IMR-90 (cell line): ENCODE measurements around the gene TMC1. TPM values are rescaled to one million over a fixed set of nuclear protein-coding genes. Genes with fewer than 3 reads are reported as not detected.

Source experiments
- ATAC-seq: fragments of 200-7000 bp; cut with Tn5 transposase; 2 replicates; pipeline ENCODE4 v1.9.1; 2020; ENCODE audit warnings: low read depth, mild to moderate bottlenecking, moderate library complexity
- BruUV-seq: library from RNA; stranded (reverse); fragments of 400-500 nt; replicated peaks from 2 replicates; lab custom pipeline; 2021; lab: Mats Ljungman, UMichigan
- CTCF ChIA-PET: fragments of 300-600 bp; formaldehyde crosslinking; extraction: SDS; loops from one replicate; lab custom pipeline; 2021; ENCODE audit warnings: antibody characterized with exemption; lab: Yijun Ruan, JAX
- POLR2A ChIA-PET: fragments of 300-600 bp; sonication (Branson Sonifier 250); formaldehyde crosslinking; loops from one replicate; lab custom pipeline; 2022; ENCODE audit warnings: antibody characterized with exemption; ENCODE audit not compliant: unreplicated experiment; lab: Charles Lee
- DNase-seq: peaks from one replicate; pipeline ENCODE4 v3.0.0; 2013
- H2AFZ ChIP-seq: replicated peaks from 2 replicates; pipeline ENCODE3; 2013; ENCODE audit warnings: low read length, mild to moderate bottlenecking; ENCODE audit not compliant: poor library complexity
- H2AK5ac ChIP-seq: 2 replicates; pipeline ENCODE4 v1.6.1; 2013; ENCODE audit warnings: low read depth, low read length, inconsistent platforms
- H2AK9ac ChIP-seq: replicated peaks from 2 replicates; pipeline ENCODE3; 2013; ENCODE audit warnings: mild to moderate bottlenecking, low read depth, low read length, moderate library complexity; ENCODE audit not compliant: poor library complexity
- H2BK120ac ChIP-seq: 2 replicates; pipeline ENCODE4 v1.6.1; 2013; ENCODE audit warnings: low read depth, low read length, inconsistent platforms
- H2BK15ac ChIP-seq: 3 replicates; pipeline ENCODE4 v1.6.1; 2013; ENCODE audit warnings: low read depth, low read length, inconsistent platforms
- H2BK20ac ChIP-seq: 2 replicates; pipeline ENCODE4 v1.6.1; 2013; ENCODE audit warnings: low read depth, mild to moderate bottlenecking, inconsistent platforms, low read length, moderate library complexity
- H2BK5ac ChIP-seq: 2 replicates; pipeline ENCODE4 v1.6.1; 2013; ENCODE audit warnings: mild to moderate bottlenecking, low read depth, low read length, inconsistent platforms; ENCODE audit not compliant: poor library complexity, severe bottlenecking
- H3K14ac ChIP-seq: replicated peaks from 2 replicates; pipeline ENCODE4 v1.6.1; 2013; ENCODE audit warnings: low read depth, low read length, inconsistent platforms
- H3K18ac ChIP-seq: 2 replicates; pipeline ENCODE4 v1.6.1; 2013; ENCODE audit warnings: low read depth, low read length, control low read depth
- H3K23ac ChIP-seq: 2 replicates; pipeline ENCODE4 v1.6.1; 2013; ENCODE audit warnings: low read depth, low read length, inconsistent platforms
- H3K27ac ChIP-seq: 2 replicates; pipeline ENCODE4 v1.5.1; 2013; ENCODE audit warnings: mild to moderate bottlenecking, control low read depth, low read length; ENCODE audit not compliant: insufficient read depth
- H3K27me3 ChIP-seq: 2 replicates; pipeline ENCODE4 v1.6.1; 2013; ENCODE audit warnings: low read length; ENCODE audit not compliant: control insufficient read depth, insufficient read depth
- H3K36me3 ChIP-seq: 2 replicates; pipeline ENCODE4 v1.6.1; 2013; ENCODE audit warnings: low read length, mixed read lengths; ENCODE audit not compliant: control insufficient read depth, insufficient read depth
- H3K4ac ChIP-seq: 2 replicates; pipeline ENCODE4 v1.6.1; 2013; ENCODE audit warnings: low read depth, low read length, inconsistent platforms
- H3K4me1 ChIP-seq: 2 replicates; pipeline ENCODE4 v1.6.1; 2013; ENCODE audit warnings: low read length, mixed read lengths; ENCODE audit not compliant: control insufficient read depth, insufficient read depth
- H3K4me2 ChIP-seq: 2 replicates; pipeline ENCODE4 v1.6.1; 2013; ENCODE audit warnings: low read depth, mild to moderate bottlenecking, control low read depth, low read length, moderate library complexity
- H3K4me3 ChIP-seq: 2 replicates; pipeline ENCODE4 v1.5.1; 2013; ENCODE audit warnings: low read depth, mild to moderate bottlenecking, control low read depth, low read length, moderate library complexity; ENCODE audit not compliant: insufficient read depth
- H3K56ac ChIP-seq: 2 replicates; pipeline ENCODE4 v1.6.1; 2013; ENCODE audit warnings: low read length, inconsistent platforms; ENCODE audit not compliant: insufficient read depth; ENCODE audit errors: extremely low read depth
- H3K79me1 ChIP-seq, 2 experiments: 2 replicates each; pipeline ENCODE4 v1.6.1; 2013; ENCODE audit warnings: low read length in 2 of 2, inconsistent platforms in 1 of 2, low read depth in 1 of 2
- H3K9ac ChIP-seq: 2 replicates; pipeline ENCODE4 v1.6.1; 2013; ENCODE audit warnings: low read depth, low read length, control low read depth
- H3K9me1 ChIP-seq: 2 replicates; pipeline ENCODE4 v1.6.1; 2013; ENCODE audit warnings: low read length, inconsistent platforms; ENCODE audit not compliant: insufficient read depth
- H3K9me3 ChIP-seq: 2 replicates; pipeline ENCODE4 v1.6.1; 2013; ENCODE audit warnings: low read length; ENCODE audit not compliant: control insufficient read depth, insufficient read depth
- H4K20me1 ChIP-seq: 2 replicates; pipeline ENCODE4 v1.6.1; 2013; ENCODE audit warnings: low read length, inconsistent platforms; ENCODE audit not compliant: insufficient read depth
- H4K5ac ChIP-seq: 2 replicates; pipeline ENCODE4 v1.6.1; 2013; ENCODE audit warnings: mild to moderate bottlenecking, low read depth, low read length, control low read depth
- H4K8ac ChIP-seq, 2 experiments: 2 replicates each; pipeline ENCODE4 v1.6.1; 2013; ENCODE audit warnings: low read depth in 2 of 2, low read length in 2 of 2, control low read depth in 1 of 2, inconsistent platforms in 1 of 2
- H4K91ac ChIP-seq: 2 replicates; pipeline ENCODE4 v1.6.1; 2013; ENCODE audit warnings: low read depth, low read length, inconsistent platforms; ENCODE audit not compliant: insufficient read depth
- BHLHE40 ChIP-seq: fragments of 150-350 bp; IDR thresholded peaks from 2 replicates; pipeline ENCODE4 v1.6.1; 2016; ENCODE audit warnings: mild to moderate bottlenecking, low read depth, low read length
- CEBPB ChIP-seq: IDR thresholded peaks from 2 replicates; pipeline ENCODE4 v1.6.1; 2012; ENCODE audit warnings: low read depth, low read length, improper control_type of control experiment
- CHD1 ChIP-seq: IDR thresholded peaks from 2 replicates; pipeline ENCODE4 v1.6.1; 2012; ENCODE audit warnings: low read depth, low read length, improper control_type of control experiment
- FOS ChIP-seq: fragments of 150-350 bp; IDR thresholded peaks from 2 replicates; pipeline ENCODE4 v1.6.1; 2016; ENCODE audit warnings: low read depth, low read length
- MAFK ChIP-seq: IDR thresholded peaks from 2 replicates; pipeline ENCODE4 v1.6.1; 2012; ENCODE audit warnings: low read depth, low read length, improper control_type of control experiment
- MAZ ChIP-seq: IDR thresholded peaks from 2 replicates; pipeline ENCODE4 v1.6.1; 2012; ENCODE audit warnings: low read depth, mild to moderate bottlenecking, low read length, improper control_type of control experiment, moderate library complexity, borderline replicate concordance
- MXI1 ChIP-seq: IDR thresholded peaks from 2 replicates; pipeline ENCODE4 v1.6.1; 2012; ENCODE audit warnings: low read depth, mild to moderate bottlenecking, low read length, moderate library complexity, borderline replicate concordance
- NFE2L2 ChIP-seq: fragments of 150-350 bp; IDR thresholded peaks from 2 replicates; pipeline ENCODE4 v1.6.1; 2016; ENCODE audit warnings: low read depth, mild to moderate bottlenecking, low read length
- POLR2A ChIP-seq: IDR thresholded peaks from 2 replicates; pipeline ENCODE4 v1.6.1; 2012; ENCODE audit warnings: mild to moderate bottlenecking, low read depth, low read length
- RAD21 ChIP-seq: IDR thresholded peaks from 2 replicates; pipeline ENCODE4 v1.6.1; 2012; ENCODE audit warnings: low read length, improper control_type of control experiment
- RCOR1 ChIP-seq: IDR thresholded peaks from 2 replicates; pipeline ENCODE4 v1.6.1; 2012; ENCODE audit warnings: mild to moderate bottlenecking, low read length, improper control_type of control experiment; ENCODE audit not compliant: insufficient replicate concordance
- RFX5 ChIP-seq: IDR thresholded peaks from 2 replicates; pipeline ENCODE4 v1.8.0; 2012; ENCODE audit warnings: low read depth, mild to moderate bottlenecking, low read length, moderate library complexity
- SMC3 ChIP-seq: fragments of 150-350 bp; IDR thresholded peaks from 2 replicates; pipeline ENCODE4 v1.6.1; 2016; ENCODE audit warnings: low read depth, mild to moderate bottlenecking, antibody characterized with exemption, low read length, moderate library complexity
- WGBS, 2 experiments: methylation state at CpG; one replicate each; pipeline versions ENCODE4 v1.1.5 to v1.1.7; 2013; ENCODE audit warnings: missing lambda C conversion rate in 2 of 2; ENCODE audit not compliant: insufficient read length in 1 of 2; ENCODE audit errors: extremely low coverage in 2 of 2; 5-methylcytosine and 5-hydroxymethylcytosine counted together
- dilution Hi-C: fragments of 300-500 bp; cut with HindIII; formaldehyde crosslinking; loops from one replicate; pipeline ENCODE4 v1.14.3; 2018; ENCODE audit warnings: low sequenced_read_pairs; ENCODE audit not compliant: unreplicated experiment
- in situ Hi-C: fragments of 300-500 bp; cut with MboI; formaldehyde crosslinking; loops from 3 replicates; pipeline ENCODE4 v1.14.3; 2019; ENCODE audit warnings: low sequenced_read_pairs, inconsistent platforms, mixed read lengths
- intact Hi-C: fragments of 100-400 bp; cut with micrococcal nuclease; formaldehyde crosslinking; loops from 2 replicates; pipeline ENCODE4 v1.10.0; 2022
- polyA plus RNA-seq, 3 experiments: library from polyadenylated mRNA; depleted of rRNA; stranded (reverse); fragments of >200 nt; gene quantifications; 2 replicates each; pipeline ENCODE4 v1.2.3, GENCODE V29; 2012; ENCODE audit warnings: low replicate concordance in 1 of 3
- total RNA-seq: library from RNA; depleted of rRNA; stranded (reverse); fragments of >200 nt; gene quantifications from 2 replicates; pipeline ENCODE4 v1.2.3, GENCODE V29; 2012
- TF ChIP-seq, protein P1 (sequence below): conservative IDR thresholded peaks from 2 replicates; pipeline ENCODE4 v1.5.1; 2012; ENCODE audit warnings: mild to moderate bottlenecking, low read depth, low read length, improper control_type of control experiment
- TF ChIP-seq, protein P2 (sequence below): fragments of 150-350 bp; IDR thresholded peaks from 2 replicates; pipeline ENCODE4 v1.6.1; 2017; ENCODE audit warnings: mild to moderate bottlenecking, antibody characterized with exemption, low read length, low read depth

TMC1 gene
- total and polyA plus RNA-seq, 2 of the 4 experiments (the other 2 are of a cell fraction): not detected

DNA sequence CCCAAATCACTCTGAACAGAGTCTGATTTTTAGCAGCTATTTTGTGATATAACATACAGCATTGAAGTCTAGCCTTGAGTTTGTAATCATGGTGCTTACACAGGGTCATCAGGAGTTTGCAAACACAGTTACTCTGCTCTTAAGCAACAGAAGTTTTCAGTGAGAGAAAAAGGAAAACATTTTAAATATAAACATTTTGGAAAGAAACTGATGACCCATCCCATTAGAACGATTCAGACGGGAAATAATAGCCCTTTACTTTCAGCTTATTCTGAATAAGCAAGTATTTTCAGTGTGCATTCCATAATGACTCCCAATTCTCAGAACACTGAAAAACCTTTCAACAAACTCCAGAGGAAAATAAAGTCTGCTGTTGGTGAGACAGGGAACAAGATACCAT lies 46.7 kb upstream of the TMC1 start (continued):
- no peak for TF ChIP-seq MXI1
- no peak for TF ChIP-seq CHD1

DNA sequence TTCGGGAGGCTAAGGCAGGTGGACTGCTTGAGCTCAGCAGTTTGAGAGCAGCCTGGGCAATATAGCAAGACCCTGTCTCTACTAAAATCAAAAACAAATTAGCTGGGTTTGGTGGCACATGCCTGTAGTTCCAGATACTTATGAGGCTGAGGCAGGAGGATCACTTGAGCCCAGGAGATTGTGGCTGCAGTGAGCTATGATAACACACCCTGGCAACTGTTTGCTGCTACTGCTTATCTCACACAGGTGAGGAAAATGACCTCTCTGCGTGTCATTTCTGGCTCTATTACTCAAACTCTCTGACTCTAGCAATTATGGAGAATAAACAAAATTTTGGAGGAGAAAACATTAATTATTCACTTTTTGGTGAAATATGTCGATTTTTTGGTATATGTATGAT lies 45.3 kb upstream of the TMC1 start:
- no peak for DNase-seq
- Histone ChIP-seq H4K5ac (peak overlapping the region; percentile 65; the same call in 1 of the 2 replicates), H4K91ac (peak overlapping the region; percentile 44; the same call in 1 of the 2 replicates), H3K9me1 (peaks cover 9% of the 10 kb centered on the region), H3K79me1 (peaks cover 0 to 4% of the 10 kb centered on the region in 2 experiments; a peak in 1 of 4 replicates), H3K18ac (peak overlapping the region; percentile 37), H2BK15ac (peak overlapping the region; percentile 92; the same call in 1 of the 3 replicates), H2BK20ac (peak overlapping the region; percentile 83), H3K9ac (no peak overlapping the region), H3K23ac (no peak overlapping the region), H2AFZ (no peak overlapping the region), H3K14ac (0 out of 2 replicates have a peak overlapping the region, but pooled peaks have one; percentile 5), H3K9me3 (no peaks in the 10 kb centered on the region), H3K27me3 (no peaks in the 10 kb centered on the region), H3K56ac (no peak overlapping the region), H3K27ac (peak overlapping the region; percentile 8; the same call in 1 of the 2 replicates), H2BK120ac (peak overlapping the region; percentile 12; the same call in 1 of the 2 replicates), H3K4ac (peak overlapping the region; percentile 80), H3K4me2 (no peak overlapping the region), H4K8ac (0 out of 4 replicates have a peak overlapping the region, but pooled peaks of 1 of the 2 experiments have one; percentile 45), H3K36me3 (no peaks in the 10 kb centered on the region), H4K20me1 (no peaks in the 10 kb centered on the region), H2BK5ac (peak overlapping the region; percentile 68), H3K4me3 (no peak overlapping the region), H2AK5ac (peak overlapping the region; percentile 85), H2AK9ac (no peak overlapping the region), H3K4me1 (peaks cover 25% of the 10 kb centered on the region)
- no CpG with 5 or more reads among the region's 3 CpGs for whole genome bisulfite sequencing, 2 experiments
- in situ Hi-C loops (no loop called here), dilution Hi-C loops (no loop called here), intact Hi-C loops (loop anchor here (5.0 to 10.0 kb wide), 2 partner anchors 34 to 79 kb away; no protein-coding TSS in a partner anchor)
- ChIA-PET CTCF (interaction anchor here (0.6 to 0.9 kb wide), 2 partner anchors 18 to 58 kb away, joined by 3 read pairs; no protein-coding TSS in a partner anchor), POLR2A (no interaction called here)
- ATAC-seq: no peak
- no TSS peak for BruUV-seq
- TF ChIP-seq CEBPB: no peak
- no peak for TF ChIP-seq FOS
- TF ChIP-seq, protein P1, sequence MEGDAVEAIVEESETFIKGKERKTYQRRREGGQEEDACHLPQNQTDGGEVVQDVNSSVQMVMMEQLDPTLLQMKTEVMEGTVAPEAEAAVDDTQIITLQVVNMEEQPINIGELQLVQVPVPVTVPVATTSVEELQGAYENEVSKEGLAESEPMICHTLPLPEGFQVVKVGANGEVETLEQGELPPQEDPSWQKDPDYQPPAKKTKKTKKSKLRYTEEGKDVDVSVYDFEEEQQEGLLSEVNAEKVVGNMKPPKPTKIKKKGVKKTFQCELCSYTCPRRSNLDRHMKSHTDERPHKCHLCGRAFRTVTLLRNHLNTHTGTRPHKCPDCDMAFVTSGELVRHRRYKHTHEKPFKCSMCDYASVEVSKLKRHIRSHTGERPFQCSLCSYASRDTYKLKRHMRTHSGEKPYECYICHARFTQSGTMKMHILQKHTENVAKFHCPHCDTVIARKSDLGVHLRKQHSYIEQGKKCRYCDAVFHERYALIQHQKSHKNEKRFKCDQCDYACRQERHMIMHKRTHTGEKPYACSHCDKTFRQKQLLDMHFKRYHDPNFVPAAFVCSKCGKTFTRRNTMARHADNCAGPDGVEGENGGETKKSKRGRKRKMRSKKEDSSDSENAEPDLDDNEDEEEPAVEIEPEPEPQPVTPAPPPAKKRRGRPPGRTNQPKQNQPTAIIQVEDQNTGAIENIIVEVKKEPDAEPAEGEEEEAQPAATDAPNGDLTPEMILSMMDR: no peak
- TF ChIP-seq RAD21: no peak
- no peak for TF ChIP-seq SMC3
- TF ChIP-seq MXI1: no peak
- no peak for TF ChIP-seq BHLHE40
- TF ChIP-seq RFX5: no peak
- TF ChIP-seq, protein P2, sequence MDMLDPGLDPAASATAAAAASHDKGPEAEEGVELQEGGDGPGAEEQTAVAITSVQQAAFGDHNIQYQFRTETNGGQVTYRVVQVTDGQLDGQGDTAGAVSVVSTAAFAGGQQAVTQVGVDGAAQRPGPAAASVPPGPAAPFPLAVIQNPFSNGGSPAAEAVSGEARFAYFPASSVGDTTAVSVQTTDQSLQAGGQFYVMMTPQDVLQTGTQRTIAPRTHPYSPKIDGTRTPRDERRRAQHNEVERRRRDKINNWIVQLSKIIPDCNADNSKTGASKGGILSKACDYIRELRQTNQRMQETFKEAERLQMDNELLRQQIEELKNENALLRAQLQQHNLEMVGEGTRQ: no peak
- no peak for TF ChIP-seq MAZ
- no peak for TF ChIP-seq POLR2A
- TF ChIP-seq RCOR1: no peak
- no peak for TF ChIP-seq MAFK
- TF ChIP-seq CHD1: no peak
- no peak for TF ChIP-seq NFE2L2
